GM23338 (cell line): ENCODE data around the gene SCGB1A1. TPM values are rescaled to one million over a fixed set of nuclear protein-coding genes. Genes with fewer than 3 reads are reported as not detected.

Experiments used
- ATAC-seq: fragments of 200-7000 bp; cut with Tn5 transposase; 3 replicates; pipeline ENCODE4 v1.9.1; 2020
- DNase-seq: peaks from one replicate; pipeline ENCODE4 v3.0.0-alpha.2; 2015; ENCODE audit warnings: low spot score
- H2AFZ ChIP-seq: fragments of 200-600 bp; sonication (generic); 2 replicates; pipeline ENCODE4 v1.8.0; 2016; ENCODE audit warnings: antibody characterized with exemption, mild to moderate bottlenecking, moderate library complexity
- H3F3A ChIP-seq: fragments of 200-600 bp; sonication (generic); replicated peaks from 2 replicates; pipeline ENCODE4 v1.8.0; 2017; ENCODE audit warnings: antibody characterized with exemption, mixed run types, low read depth
- H3K27ac ChIP-seq: fragments of 200-600 bp; sonication (generic); 2 replicates; pipeline ENCODE4 v1.6.1; 2016; ENCODE audit warnings: low read depth
- H3K27me3 ChIP-seq: fragments of 200-600 bp; sonication (generic); 2 replicates; pipeline ENCODE4 v1.8.0; 2016; ENCODE audit warnings: mild to moderate bottlenecking, mixed run types, moderate library complexity; ENCODE audit not compliant: insufficient read depth
- H3K36me3 ChIP-seq: fragments of 200-600 bp; sonication (generic); 2 replicates; pipeline ENCODE4 v1.8.0; 2016; ENCODE audit warnings: mild to moderate bottlenecking; ENCODE audit not compliant: insufficient read depth
- H3K4me1 ChIP-seq: fragments of 200-600 bp; sonication (generic); 2 replicates; pipeline ENCODE4 v1.8.0; 2016; ENCODE audit warnings: mild to moderate bottlenecking, moderate library complexity; ENCODE audit not compliant: insufficient read depth
- H3K4me2 ChIP-seq: fragments of 200-600 bp; sonication (generic); 2 replicates; pipeline ENCODE4 v1.7.1; 2017; ENCODE audit warnings: mixed run types
- H3K4me3 ChIP-seq: fragments of 200-600 bp; sonication (generic); 2 replicates; pipeline ENCODE4 v1.6.1; 2016; ENCODE audit warnings: mixed run types
- H3K79me2 ChIP-seq: fragments of 200-600 bp; sonication (generic); replicated peaks from 2 replicates; pipeline ENCODE4 v1.8.0; 2017; ENCODE audit warnings: mild to moderate bottlenecking; ENCODE audit not compliant: insufficient read depth
- H3K9me2 ChIP-seq: fragments of 200-600 bp; sonication (generic); 2 replicates; pipeline ENCODE4 v1.8.0; 2017; ENCODE audit not compliant: insufficient read depth
- H4K20me1 ChIP-seq: fragments of 200-600 bp; sonication (generic); replicated peaks from 2 replicates; pipeline ENCODE4 v1.8.0; 2017; ENCODE audit warnings: mild to moderate bottlenecking; ENCODE audit not compliant: insufficient read depth
- H3K27ac Mint-ChIP-seq: 2 replicates; pipeline ENCODE4 v1.8.0; 2020; ENCODE audit warnings: inconsistent platforms, mild to moderate bottlenecking, moderate library complexity, mixed read lengths
- H3K27me3 Mint-ChIP-seq: 3 replicates; pipeline ENCODE4 v1.8.0; 2022; ENCODE audit warnings: low read depth, mild to moderate bottlenecking, moderate library complexity, mixed read lengths, inconsistent platforms; ENCODE audit not compliant: insufficient read depth, poor library complexity
- H3K36me3 Mint-ChIP-seq: 3 replicates; pipeline ENCODE4 v1.8.0; 2021; ENCODE audit warnings: low read depth, mild to moderate bottlenecking, inconsistent platforms, moderate library complexity, mixed read lengths
- H3K4me1 Mint-ChIP-seq: 3 replicates; pipeline ENCODE4 v1.8.0; 2020; ENCODE audit warnings: mild to moderate bottlenecking, inconsistent platforms, mixed read lengths
- H3K4me3 Mint-ChIP-seq: 3 replicates; pipeline ENCODE4 v1.8.0; 2021; ENCODE audit warnings: moderate library complexity, mild to moderate bottlenecking, inconsistent platforms, mixed read lengths
- H3K9me3 Mint-ChIP-seq: 3 replicates; pipeline ENCODE4 v1.8.0; 2020; ENCODE audit warnings: moderate library complexity, mild to moderate bottlenecking, inconsistent platforms, mixed read lengths
- CREB1 ChIP-seq: fragments of 250-450 bp; sonication (Bioruptor Pico); IDR thresholded peaks from 2 replicates; pipeline ENCODE4 v1.5.0; 2020; ENCODE audit warnings: low read depth, mild to moderate bottlenecking, moderate library complexity
- CTCF ChIP-seq, 2 experiments: fragments of 200-600 bp in 1 of 2; sonication (generic) in 1 of 2; conservative IDR thresholded peaks; 2 replicates each; pipeline versions ENCODE4 v1.5.1 to v1.6.1; 2016 to 2017; ENCODE audit warnings: antibody characterized with exemption in 2 of 2, low read depth in 2 of 2, mild to moderate bottlenecking in 2 of 2, moderate library complexity in 1 of 2
- NANOG ChIP-seq: IDR thresholded peaks from 2 replicates; pipeline ENCODE4 v1.6.1; 2016; ENCODE audit warnings: antibody characterized with exemption, borderline replicate concordance
- STAT1 ChIP-seq: IDR thresholded peaks from one replicate; pipeline ENCODE4 v1.6.1; 2016; ENCODE audit warnings: antibody characterized with exemption; ENCODE audit not compliant: unreplicated experiment
- ZNF114 ChIP-seq: fragments of 250-450 bp; sonication (Bioruptor Pico); IDR thresholded peaks from 2 replicates; pipeline ENCODE4 v1.5.0; 2020; ENCODE audit warnings: mild to moderate bottlenecking, moderate library complexity
- ZNF462 ChIP-seq: fragments of 250-450 bp; sonication (Bioruptor Pico); IDR thresholded peaks from 2 replicates; pipeline ENCODE4 v1.5.0; 2020; ENCODE audit warnings: mild to moderate bottlenecking, moderate library complexity
- polyA plus RNA-seq: library from polyadenylated mRNA; unstranded; fragments of >200 nt; fragmentation: Nextera tagmentation; extraction: Ambion mirVana; gene quantifications from 2 replicates; pipeline ENCODE4 v1.2.1, GENCODE V29; 2016
- total RNA-seq: library from RNA; depleted of rRNA; stranded (reverse); fragments of >200 nt; shearing (Covaris generic); gene quantifications from 2 replicates; pipeline ENCODE4 v1.2.3, GENCODE V29; 2014
- TF ChIP-seq, protein P1 (sequence below): IDR thresholded peaks from one replicate; pipeline ENCODE4 v1.6.1; 2018; ENCODE audit warnings: antibody characterized with exemption; ENCODE audit not compliant: unreplicated experiment

SCGB1A1 gene
- total and polyA plus RNA-seq, 2 experiments from 2014 or later, result not detected

DNA sequence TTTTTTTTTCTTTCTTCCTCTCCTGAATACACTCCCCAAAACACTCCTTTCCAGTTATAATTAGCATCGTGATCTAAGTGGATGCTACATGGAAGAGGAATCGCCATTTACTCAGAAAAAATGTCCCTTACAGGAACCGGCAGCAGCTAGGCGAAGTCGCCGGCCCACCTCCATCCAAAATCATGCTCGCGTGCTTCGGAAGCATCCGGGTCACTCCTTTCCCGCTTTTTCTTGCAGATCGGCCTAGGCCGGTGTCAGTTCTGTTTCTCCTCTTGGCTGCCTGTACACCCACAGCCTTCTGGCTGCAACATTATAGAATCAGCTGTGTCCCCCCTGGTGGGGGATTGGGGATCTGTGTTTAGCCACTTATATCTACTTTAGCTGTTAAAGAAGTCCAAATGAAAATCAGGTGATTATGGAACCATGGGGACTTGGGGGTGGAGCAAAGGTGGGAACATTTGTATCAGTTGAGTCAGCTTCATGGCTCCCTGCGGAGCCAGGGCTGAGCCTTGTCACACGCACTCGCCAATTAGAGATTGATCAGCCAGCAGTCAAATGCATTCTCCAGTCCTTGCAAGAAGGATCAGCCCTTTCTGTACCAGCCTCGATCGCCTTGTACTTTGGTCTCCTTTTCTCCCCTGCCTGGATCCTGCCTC lies 45.2 kb upstream of the SCGB1A1 start:
- no peak overlapping the region for H2AFZ ChIP-seq
- TF ChIP-seq ZNF462, result no peak
- TF ChIP-seq CTCF (conservative IDR thresholded peaks at IDR 0.05; ENCODE audit: low read depth in 2 of 2), result no peak
- TF ChIP-seq STAT1, result no peak
- TF ChIP-seq NANOG, result no peak
- TF ChIP-seq, protein P1, sequence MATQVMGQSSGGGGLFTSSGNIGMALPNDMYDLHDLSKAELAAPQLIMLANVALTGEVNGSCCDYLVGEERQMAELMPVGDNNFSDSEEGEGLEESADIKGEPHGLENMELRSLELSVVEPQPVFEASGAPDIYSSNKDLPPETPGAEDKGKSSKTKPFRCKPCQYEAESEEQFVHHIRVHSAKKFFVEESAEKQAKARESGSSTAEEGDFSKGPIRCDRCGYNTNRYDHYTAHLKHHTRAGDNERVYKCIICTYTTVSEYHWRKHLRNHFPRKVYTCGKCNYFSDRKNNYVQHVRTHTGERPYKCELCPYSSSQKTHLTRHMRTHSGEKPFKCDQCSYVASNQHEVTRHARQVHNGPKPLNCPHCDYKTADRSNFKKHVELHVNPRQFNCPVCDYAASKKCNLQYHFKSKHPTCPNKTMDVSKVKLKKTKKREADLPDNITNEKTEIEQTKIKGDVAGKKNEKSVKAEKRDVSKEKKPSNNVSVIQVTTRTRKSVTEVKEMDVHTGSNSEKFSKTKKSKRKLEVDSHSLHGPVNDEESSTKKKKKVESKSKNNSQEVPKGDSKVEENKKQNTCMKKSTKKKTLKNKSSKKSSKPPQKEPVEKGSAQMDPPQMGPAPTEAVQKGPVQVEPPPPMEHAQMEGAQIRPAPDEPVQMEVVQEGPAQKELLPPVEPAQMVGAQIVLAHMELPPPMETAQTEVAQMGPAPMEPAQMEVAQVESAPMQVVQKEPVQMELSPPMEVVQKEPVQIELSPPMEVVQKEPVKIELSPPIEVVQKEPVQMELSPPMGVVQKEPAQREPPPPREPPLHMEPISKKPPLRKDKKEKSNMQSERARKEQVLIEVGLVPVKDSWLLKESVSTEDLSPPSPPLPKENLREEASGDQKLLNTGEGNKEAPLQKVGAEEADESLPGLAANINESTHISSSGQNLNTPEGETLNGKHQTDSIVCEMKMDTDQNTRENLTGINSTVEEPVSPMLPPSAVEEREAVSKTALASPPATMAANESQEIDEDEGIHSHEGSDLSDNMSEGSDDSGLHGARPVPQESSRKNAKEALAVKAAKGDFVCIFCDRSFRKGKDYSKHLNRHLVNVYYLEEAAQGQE, result no peak
- no peak for TF ChIP-seq ZNF114
- no peak for TF ChIP-seq CREB1 (CRISPR knock-in tag)
- H3K27me3 ChIP-seq, result no peaks in the 10 kb centered on the region
- H4K20me1 ChIP-seq, result 0 out of 2 replicates have a peak, but pooled peaks cover 3% of the 10 kb centered on the region
- H3K79me2 ChIP-seq, result no peaks in the 10 kb centered on the region
- no peaks in the 10 kb centered on the region for H3K9me3 Mint-ChIP-seq
- no peak overlapping the region; the same call in 1 of the 2 replicates for H3K27ac Mint-ChIP-seq
- no peak overlapping the region for H3K27ac ChIP-seq
- no peak overlapping the region for H3K4me2 ChIP-seq
- H3K4me1 Mint-ChIP-seq, result peaks cover 8% of the 10 kb centered on the region; the same call in 1 of the 3 replicates
- H3K27me3 Mint-ChIP-seq, result peaks cover 2% of the 10 kb centered on the region
- ATAC-seq (no peak; the same call in 2 of the 3 replicates), DNase-seq (no peak)
- no peaks in the 10 kb centered on the region for H3K9me2 ChIP-seq
- H3K36me3 Mint-ChIP-seq, result no peaks in the 10 kb centered on the region
- H3K4me3 ChIP-seq, result no peak overlapping the region
- no peaks in the 10 kb centered on the region for H3K36me3 ChIP-seq
- no peak overlapping the region for H3K4me3 Mint-ChIP-seq
- 0 out of 2 replicates have a peak, but pooled peaks cover 2% of the 10 kb centered on the region for H3K4me1 ChIP-seq
- no peaks in the 10 kb centered on the region for H3F3A ChIP-seq
